ENCODE data around the gene TNS3. TPM values are rescaled to one million over a fixed set of nuclear protein-coding genes. Genes with fewer than 3 reads are reported as not detected.

The TNS3 gene
- total and polyA plus RNA-seq, 9 of the 15 experiments (the other 6 are each of a cell fraction or from before 2014, with no cell fraction given) = 0.20 TPM; not detected in 8

- Histone ChIP-seq H3K36me3 (ENCODE audit: control insufficient read depth, insufficient read depth, low read length) (no peaks in the 10 kb centered on the region), H3K4me2 (ENCODE audit: insufficient read depth, low read length) (no peak overlapping the region), H3K4me1 (replicated peaks in 1 of 2; ENCODE audit: control insufficient read depth in 2 of 2, insufficient read depth in 2 of 2, low read length in 2 of 2) (no peaks in the 10 kb centered on the region), H3K4me3 (no peak overlapping the region), H3K79me2 (ENCODE audit: control insufficient read depth, insufficient read depth, low read length) (no peaks in the 10 kb centered on the region), H3K27me3 (ENCODE audit: control insufficient read depth in 2 of 2, insufficient read depth in 2 of 2, low read length in 2 of 2) (peaks cover 13 to 78% of the 10 kb centered on the region in 2 experiments; a peak in 4 of 5 replicates), H3K9me1 (ENCODE audit: control insufficient read depth, insufficient read depth, low read length) (no peaks in the 10 kb centered on the region), H3K9me3 (replicated peaks; ENCODE audit: control insufficient read depth, insufficient read depth, low read depth, low read length) (no peaks in the 10 kb centered on the region), H3K9ac (ENCODE audit: insufficient read depth in 1 of 2, low read depth in 2 of 2, low read length in 2 of 2) (no peak overlapping the region), H4K20me1 (replicated peaks; ENCODE audit: control insufficient read depth, insufficient read depth, low read length) (0 out of 2 replicates have a peak, but pooled peaks cover 4% of the 10 kb centered on the region), H2AFZ (ENCODE audit: low read depth, low read length) (no peak overlapping the region), H3K27ac (ENCODE audit: extremely low read depth, low read depth, low read length) (no peak overlapping the region)
- ATAC-seq (no peak), DNase-seq (ENCODE audit: extremely low read depth in 1 of 4, low spot score in 3 of 4) (no peak), FAIRE-seq (no peak)
- intact Hi-C loops (cut with micrococcal nuclease) (no loop called here), in situ Hi-C loops (cut with MboI) (no loop called here)
- TF ChIP-seq RCOR1 (IDR thresholded peaks at IDR 0.05; ENCODE audit: borderline replicate concordance in 1 of 2, low read depth in 2 of 2, low read length in 2 of 2) = no peak
- peak; percentile 36; the same call in 1 of the 2 replicates for TF ChIP-seq MAFG (tag; conservative IDR thresholded peaks at IDR 0.05)
- ChIA-PET POLR2A (interaction anchor here (0.7 kb wide), 1 partner anchor 714 kb away, joined by 3 read pairs; no protein-coding TSS in a partner anchor), CTCF (ENCODE audit: low intra/inter-chr PET ratio) (no interaction called here)
- no TSS peak for BruUV-seq (replicated peaks)
Measured at GRCh38 chr7:47503281-47503680, 78.6 kb downstream of the TNS3 start.

- H3K4me2 ChIP-seq (ENCODE audit: insufficient read depth, low read length) = no peak overlapping the region
- no peak for ATAC-seq
- no peak for TF ChIP-seq ZNF551 (CRISPR knock-in tag; IDR thresholded peaks at IDR 0.05)
- TF ChIP-seq HDAC6 (IDR thresholded peaks at IDR 0.05; ENCODE audit: low read depth, low read length) = no peak
- TF ChIP-seq TAF9B (IDR thresholded peaks at IDR 0.05; ENCODE audit: partially characterized antibody) = no peak
- no peak for TF ChIP-seq MTA3 (IDR thresholded peaks at IDR 0.05; ENCODE audit: borderline replicate concordance)
- TF ChIP-seq DACH1 (IDR thresholded peaks at IDR 0.05; ENCODE audit: partially characterized antibody) = no peak
- no peak for TF ChIP-seq L3MBTL2 (IDR thresholded peaks at IDR 0.05)
- no peak for TF ChIP-seq SRSF9 (IDR thresholded peaks at IDR 0.05; ENCODE audit: borderline replicate concordance, low read depth, low read length)
- no peak for TF ChIP-seq HDAC3 (IDR thresholded peaks at IDR 0.05; ENCODE audit: borderline replicate concordance, partially characterized antibody)
- TF ChIP-seq HMGN3 (IDR thresholded peaks at IDR 0.05; ENCODE audit: borderline replicate concordance, extremely low read depth, insufficient read length, low read depth, low read length) = no peak
- no peak for TF ChIP-seq E2F6 (IDR thresholded peaks at IDR 0.05; ENCODE audit: borderline replicate concordance in 1 of 2, extremely low read depth in 1 of 2, insufficient read depth in 1 of 2, insufficient read length in 1 of 2, low read depth in 1 of 2, low read length in 1 of 2, poor library complexity in 1 of 2, severe bottlenecking in 1 of 2)
- no peak for TF ChIP-seq THRAP3 (IDR thresholded peaks at IDR 0.05; ENCODE audit: borderline replicate concordance)
- TF ChIP-seq ZNF165 (CRISPR knock-in tag; IDR thresholded peaks at IDR 0.05; ENCODE audit: borderline replicate concordance) = no peak
- TF ChIP-seq NUFIP1 (IDR thresholded peaks at IDR 0.05; ENCODE audit: partially characterized antibody) = no peak
Measured at GRCh38 chr7:47502240-47502877, 79.6 kb downstream of the TNS3 start.

More at GRCh38 chr7:47502240-47502877, 79.6 kb downstream of the TNS3 start:
- Histone ChIP-seq H3K4me1 (replicated peaks in 1 of 2; ENCODE audit: control insufficient read depth in 2 of 2, insufficient read depth in 2 of 2, low read length in 2 of 2) (no peaks in the 10 kb centered on the region), H3K27ac (ENCODE audit: extremely low read depth, low read depth, low read length) (no peak overlapping the region), H3K9me1 (ENCODE audit: control insufficient read depth, insufficient read depth, low read length) (no peaks in the 10 kb centered on the region), H3K79me2 (ENCODE audit: control insufficient read depth, insufficient read depth, low read length) (no peaks in the 10 kb centered on the region), H3K36me3 (ENCODE audit: control insufficient read depth, insufficient read depth, low read length) (no peaks in the 10 kb centered on the region), H3K27me3 (ENCODE audit: control insufficient read depth in 2 of 2, insufficient read depth in 2 of 2, low read length in 2 of 2) (peaks cover 13 to 78% of the 10 kb centered on the region in 2 experiments; a peak in 4 of 5 replicates), H3K9me3 (replicated peaks; ENCODE audit: control insufficient read depth, insufficient read depth, low read depth, low read length) (no peaks in the 10 kb centered on the region), H3K4me3 (no peak overlapping the region), H3K9ac (ENCODE audit: insufficient read depth in 1 of 2, low read depth in 2 of 2, low read length in 2 of 2) (no peak overlapping the region), H4K20me1 (replicated peaks; ENCODE audit: control insufficient read depth, insufficient read depth, low read length) (0 out of 2 replicates have a peak, but pooled peaks cover 4% of the 10 kb centered on the region), H2AFZ (ENCODE audit: low read depth, low read length) (no peak overlapping the region)
- 2% methylated on average over 12 of the region's 12 CpGs for WGBS (ENCODE audit: insufficient coverage, low coverage, missing lambda C conversion rate)
- no peak for FAIRE-seq
- CTCF ChIA-PET (ENCODE audit: low intra/inter-chr PET ratio) = no interaction called here
- POLR2A ChIA-PET = interaction anchor here (0.6 kb wide), 1 partner anchor 166 kb away, joined by 3 read pairs; no protein-coding TSS in a partner anchor
- no peak for DNase-seq (ENCODE audit: extremely low read depth in 1 of 4, low spot score in 3 of 4)
- intact Hi-C loops (cut with micrococcal nuclease) = no loop called here
- BruUV-seq (replicated peaks) = no TSS peak
- in situ Hi-C loops (cut with MboI) = no loop called here
